ENCODE measurements around the gene ENTHD1. TPM values are rescaled to one million over a fixed set of nuclear protein-coding genes. Genes with fewer than 3 reads are reported as not detected.
"Not testable (repeated sequence)": the region's sequence is repeated elsewhere in the genome, so short reads cannot be mapped to it uniquely, and the experiment has no call there.

Gene ENTHD1
- total RNA-seq, 1 donor from 2014 or later: not detected

DNA sequence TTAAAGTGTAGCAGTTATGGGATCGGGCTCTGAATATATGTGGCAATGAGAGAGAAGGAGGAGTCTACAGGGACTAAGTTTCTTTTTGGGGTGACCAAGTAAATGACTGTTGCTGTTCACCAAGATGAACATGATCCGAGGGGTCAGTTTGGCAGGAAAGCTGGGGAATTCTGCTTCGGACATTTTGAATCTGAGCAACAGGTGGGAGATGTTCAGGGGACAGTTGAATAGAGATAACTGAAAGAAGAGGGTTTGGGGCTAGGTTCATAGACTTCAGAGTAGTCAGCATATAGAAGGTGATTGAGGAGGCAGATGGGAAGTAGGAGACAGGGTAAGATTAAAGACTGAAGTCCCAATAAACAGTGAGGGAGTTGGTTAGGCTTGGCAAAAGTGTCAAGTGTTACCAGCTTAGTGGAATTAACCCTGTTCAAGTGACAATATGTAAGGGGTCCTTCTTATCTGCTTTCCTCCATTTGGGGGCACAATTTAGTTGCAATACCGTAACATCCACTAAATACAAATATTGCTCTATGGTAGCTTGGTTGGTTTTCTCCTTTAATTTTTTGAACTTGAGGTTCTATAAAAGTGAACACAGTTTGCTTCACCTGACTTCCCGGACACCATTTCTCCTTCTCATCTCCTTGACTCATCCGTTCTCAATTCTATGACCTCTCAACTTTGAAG lies 2.9 kb upstream of the ENTHD1 start:
- no peak overlapping the region for H3K4me3 ChIP-seq (ENCODE audit: low read depth, low read length)
- no peak for DNase-seq (ENCODE audit: low read depth)
- H3K27me3 ChIP-seq (ENCODE audit: control insufficient read depth, insufficient read depth, low read length): peaks cover 9% of the 10 kb centered on the region
- no peak for TF ChIP-seq CTCF (IDR thresholded peaks at IDR 0.05; ENCODE audit: insufficient read depth, low read length, severe bottlenecking)
- no peaks in the 10 kb centered on the region for H3K36me3 ChIP-seq (ENCODE audit: control insufficient read depth, insufficient read depth, low read length)
- no peak for FAIRE-seq

DNA sequence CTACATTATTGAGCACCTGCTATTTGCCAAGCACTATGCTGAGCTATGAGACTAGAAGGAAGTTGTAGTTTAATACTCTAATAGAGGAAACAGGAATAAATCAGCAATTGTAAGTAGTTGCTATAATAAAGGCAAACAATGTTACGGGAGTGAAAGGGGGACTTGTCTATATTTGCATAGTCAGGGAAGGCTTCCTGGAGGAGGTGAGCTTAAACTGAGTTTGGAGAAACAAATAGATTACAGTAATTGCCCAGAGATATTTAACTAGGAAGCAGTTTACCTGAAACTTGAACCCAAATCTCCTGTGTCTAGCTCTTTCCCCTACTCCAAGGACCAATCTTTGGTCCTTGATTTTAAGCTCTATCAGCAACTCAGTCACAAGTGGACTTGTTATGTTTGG lies 2.1 kb upstream of the ENTHD1 start:
- Histone ChIP-seq H3K36me3 (ENCODE audit: control insufficient read depth, insufficient read depth, low read length) (no peaks in the 10 kb centered on the region), H3K27me3 (ENCODE audit: control insufficient read depth, insufficient read depth, low read length) (peaks cover 3% of the 10 kb centered on the region), H3K4me3 (ENCODE audit: low read depth, low read length) (no peak overlapping the region)
- FAIRE-seq (no peak), DNase-seq (ENCODE audit: low read depth) (no peak)
- no peak for TF ChIP-seq CTCF (IDR thresholded peaks at IDR 0.05; ENCODE audit: insufficient read depth, low read length, severe bottlenecking)

DNA sequence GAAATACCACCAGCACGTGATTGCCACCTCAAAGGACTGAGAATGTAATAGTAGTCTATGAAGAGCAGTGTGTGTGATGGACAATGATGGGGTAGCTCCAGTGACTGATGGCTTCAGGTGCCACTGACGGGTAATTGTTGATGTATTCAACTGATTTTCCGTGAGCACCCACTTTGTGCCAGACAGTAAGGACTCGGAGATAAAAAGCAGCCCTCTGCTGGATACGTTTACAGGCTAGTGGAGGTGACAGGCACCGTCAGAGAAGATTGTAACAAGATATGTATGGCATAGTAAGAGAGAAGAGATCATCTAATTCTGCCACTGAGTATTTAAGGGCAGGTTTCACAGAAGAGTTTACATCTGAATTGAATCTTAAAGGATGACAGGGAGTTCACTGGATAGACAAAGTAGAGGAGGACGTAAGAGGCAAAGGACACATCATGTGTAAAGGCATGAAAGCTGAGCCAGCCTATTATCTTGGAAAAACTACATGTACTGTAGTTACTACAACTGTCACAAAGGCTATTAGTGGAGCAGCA lies 1.1 kb upstream of the ENTHD1 start:
- no peak for FAIRE-seq
- no peak for DNase-seq (ENCODE audit: low read depth)
- no peaks in the 10 kb centered on the region for H3K27me3 ChIP-seq (ENCODE audit: control insufficient read depth, insufficient read depth, low read length)
- no peak overlapping the region for H3K4me3 ChIP-seq (ENCODE audit: low read depth, low read length)
- H3K36me3 ChIP-seq (ENCODE audit: control insufficient read depth, insufficient read depth, low read length): no peaks in the 10 kb centered on the region
- TF ChIP-seq CTCF (IDR thresholded peaks at IDR 0.05; ENCODE audit: insufficient read depth, low read length, severe bottlenecking): no peak

- FAIRE-seq; H3K36me3 ChIP-seq (ENCODE audit: control insufficient read depth, insufficient read depth, low read length); H3K27me3 ChIP-seq (ENCODE audit: control insufficient read depth, insufficient read depth, low read length); DNase-seq (ENCODE audit: low read depth); H3K4me3 ChIP-seq (ENCODE audit: low read depth, low read length): not testable (repeated sequence)
Observed at GRCh38 chr22:39889924-39890323, 3.6 kb downstream of the ENTHD1 start.

DNA sequence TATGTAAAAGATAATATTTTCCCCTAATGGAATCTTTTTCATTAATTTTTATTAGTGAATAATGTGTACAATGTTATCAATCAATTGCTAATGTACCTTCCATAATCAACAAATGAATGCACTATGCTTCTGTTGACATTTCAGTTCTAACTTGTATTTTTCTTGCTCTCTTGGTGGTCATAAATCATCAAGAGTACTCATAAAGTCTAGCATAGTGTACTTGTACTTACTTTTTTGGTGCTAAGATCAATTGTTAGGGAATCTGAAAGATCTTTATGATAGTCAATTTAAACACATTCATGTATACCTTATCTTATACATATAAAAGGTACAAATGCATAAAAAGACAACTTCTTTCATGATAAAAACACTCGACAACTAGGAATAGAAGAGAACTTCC lies 10.5 kb downstream of the ENTHD1 start:
- DNase-seq (ENCODE audit: low read depth) (no peak), FAIRE-seq (no peak)
- H3K27me3 ChIP-seq (ENCODE audit: control insufficient read depth, insufficient read depth, low read length): no peaks in the 10 kb centered on the region
- no peak for TF ChIP-seq CTCF (IDR thresholded peaks at IDR 0.05; ENCODE audit: insufficient read depth, low read length, severe bottlenecking)
- no peaks in the 10 kb centered on the region for H3K36me3 ChIP-seq (ENCODE audit: control insufficient read depth, insufficient read depth, low read length)
- H3K4me3 ChIP-seq (ENCODE audit: low read depth, low read length): no peak overlapping the region

GRCh38 chr22:39880722-39881121 lies 12.8 kb downstream of the ENTHD1 start:
- TF ChIP-seq CTCF (IDR thresholded peaks at IDR 0.05; ENCODE audit: insufficient read depth, low read length, severe bottlenecking): no peak
- Histone ChIP-seq H3K27me3 (ENCODE audit: control insufficient read depth, insufficient read depth, low read length) (peaks cover 2% of the 10 kb centered on the region), H3K4me3 (ENCODE audit: low read depth, low read length) (no peak overlapping the region), H3K36me3 (ENCODE audit: control insufficient read depth, insufficient read depth, low read length) (no peaks in the 10 kb centered on the region)
- FAIRE-seq (no peak), DNase-seq (ENCODE audit: low read depth) (no peak)
